Limb (tissue), 2 donors: ENCODE data around the gene RPL32.
"Not testable (repeated sequence)": the region's sequence is repeated elsewhere in the genome, so short reads cannot be mapped to it uniquely, and the experiment has no call there.

Experiments used
- DNase-seq, 2 donors: peaks; one replicate each; pipeline ENCODE4 v3.0.0-alpha.2; 2016; ENCODE audit errors: extremely low spot score in 2 of 2

Gene RPL32

GRCh38 chr3:12841149-12841969 is at the start of gene RPL32:
RPL32 (minus strand) TSS chr3:12841565; CDS start chr3:12840237, 1,328 bp downstream.
- peak; percentile 88 to 97 for DNase-seq

- DNase-seq: no peak
These were observed 49.4 kb upstream of the RPL32 start for GRCh38 chr3:12890610-12891390.

GRCh38 chr3:12886736-12887135 is 45.4 kb upstream of the RPL32 start:
- DNase-seq: no peak

GRCh38 chr3:12886106-12886679 is 44.8 kb upstream of the RPL32 start:
- no peak for DNase-seq

- no peak for DNase-seq
These were observed 44.2 kb upstream of the RPL32 start for GRCh38 chr3:12885583-12885930.

GRCh38 chr3:12884790-12885582 is 43.6 kb upstream of the RPL32 start:
- no peak for DNase-seq

- peak in 1 of 2 donors; percentile 66 for DNase-seq
These were observed 42.9 kb upstream of the RPL32 start for GRCh38 chr3:12884186-12884680.

- DNase-seq: no peak
These were observed 41.3 kb upstream of the RPL32 start for GRCh38 chr3:12882336-12883310.

- not testable (repeated sequence) for DNase-seq
These were observed 40.5 kb upstream of the RPL32 start for GRCh38 chr3:12881858-12882257.

- no peak for DNase-seq
These were observed 37.9 kb upstream of the RPL32 start for GRCh38 chr3:12879191-12879815.

GRCh38 chr3:12878758-12879157 is 37.4 kb upstream of the RPL32 start:
- not testable (repeated sequence) for DNase-seq

GRCh38 chr3:12878141-12878574 is 36.8 kb upstream of the RPL32 start:
- DNase-seq: no peak

GRCh38 chr3:12877040-12877439 is 35.7 kb upstream of the RPL32 start:
- no peak for DNase-seq

GRCh38 chr3:12875857-12876836 is 34.8 kb upstream of the RPL32 start:
- DNase-seq: peak in 1 of 2 donors; percentile 70

GRCh38 chr3:12871404-12871983 is 30.1 kb upstream of the RPL32 start:
- DNase-seq: no peak

GRCh38 chr3:12870942-12871341 is 29.6 kb upstream of the RPL32 start:
- no peak for DNase-seq

- DNase-seq: peak in 1 of 2 donors; percentile 77
These were observed 27.8 kb upstream of the RPL32 start for GRCh38 chr3:12869035-12869621.
